ENCODE data around the gene POU2F3.

DNA sequence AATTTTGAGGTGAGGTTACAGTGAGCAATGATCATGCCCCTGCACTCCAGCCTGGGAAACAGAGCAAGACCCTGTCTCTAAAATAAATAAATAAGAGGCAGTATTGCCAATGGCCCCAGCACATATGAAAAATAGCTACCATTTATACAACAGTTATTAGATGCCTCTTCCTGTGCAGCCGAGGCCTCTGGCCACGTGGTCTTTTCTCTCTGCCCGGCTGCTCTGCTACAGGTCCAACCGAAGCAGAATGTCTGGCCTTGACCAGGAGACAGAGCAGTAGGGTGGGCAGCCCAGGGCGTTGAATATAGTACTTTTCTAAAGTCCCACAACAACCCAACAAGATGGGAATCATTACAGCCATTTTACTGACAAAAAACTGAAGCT lies 41.5 kb upstream of the POU2F3 start:
- TF ChIP-seq KLF9 (tag by site-specific recombination; IDR thresholded peaks at IDR 0.05; ENCODE audit: low read depth) (no peak), ZNF214 (tag by site-specific recombination; IDR thresholded peaks at IDR 0.05; ENCODE audit: borderline replicate concordance) (no peak), ZNF155 (tag by site-specific recombination; IDR thresholded peaks at IDR 0.05) (no peak), ZBTB21 (tag by site-specific recombination; IDR thresholded peaks at IDR 0.05) (no peak)
- TF ChIP-seq, protein P1, sequence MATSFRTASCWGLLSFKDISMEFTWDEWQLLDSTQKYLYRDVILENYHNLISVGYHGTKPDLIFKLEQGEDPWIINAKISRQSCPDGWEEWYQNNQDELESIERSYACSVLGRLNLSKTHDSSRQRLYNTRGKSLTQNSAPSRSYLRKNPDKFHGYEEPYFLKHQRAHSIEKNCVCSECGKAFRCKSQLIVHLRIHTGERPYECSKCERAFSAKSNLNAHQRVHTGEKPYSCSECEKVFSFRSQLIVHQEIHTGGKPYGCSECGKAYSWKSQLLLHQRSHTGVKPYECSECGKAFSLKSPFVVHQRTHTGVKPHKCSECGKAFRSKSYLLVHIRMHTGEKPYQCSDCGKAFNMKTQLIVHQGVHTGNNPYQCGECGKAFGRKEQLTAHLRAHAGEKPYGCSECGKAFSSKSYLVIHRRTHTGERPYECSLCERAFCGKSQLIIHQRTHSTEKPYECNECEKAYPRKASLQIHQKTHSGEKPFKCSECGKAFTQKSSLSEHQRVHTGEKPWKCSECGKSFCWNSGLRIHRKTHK (tag by site-specific recombination; IDR thresholded peaks at IDR 0.05): no peak
- TF ChIP-seq, protein P2, sequence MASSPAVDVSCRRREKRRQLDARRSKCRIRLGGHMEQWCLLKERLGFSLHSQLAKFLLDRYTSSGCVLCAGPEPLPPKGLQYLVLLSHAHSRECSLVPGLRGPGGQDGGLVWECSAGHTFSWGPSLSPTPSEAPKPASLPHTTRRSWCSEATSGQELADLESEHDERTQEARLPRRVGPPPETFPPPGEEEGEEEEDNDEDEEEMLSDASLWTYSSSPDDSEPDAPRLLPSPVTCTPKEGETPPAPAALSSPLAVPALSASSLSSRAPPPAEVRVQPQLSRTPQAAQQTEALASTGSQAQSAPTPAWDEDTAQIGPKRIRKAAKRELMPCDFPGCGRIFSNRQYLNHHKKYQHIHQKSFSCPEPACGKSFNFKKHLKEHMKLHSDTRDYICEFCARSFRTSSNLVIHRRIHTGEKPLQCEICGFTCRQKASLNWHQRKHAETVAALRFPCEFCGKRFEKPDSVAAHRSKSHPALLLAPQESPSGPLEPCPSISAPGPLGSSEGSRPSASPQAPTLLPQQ (tag by site-specific recombination; IDR thresholded peaks at IDR 0.05): no peak
- TF ChIP-seq, protein P3, sequence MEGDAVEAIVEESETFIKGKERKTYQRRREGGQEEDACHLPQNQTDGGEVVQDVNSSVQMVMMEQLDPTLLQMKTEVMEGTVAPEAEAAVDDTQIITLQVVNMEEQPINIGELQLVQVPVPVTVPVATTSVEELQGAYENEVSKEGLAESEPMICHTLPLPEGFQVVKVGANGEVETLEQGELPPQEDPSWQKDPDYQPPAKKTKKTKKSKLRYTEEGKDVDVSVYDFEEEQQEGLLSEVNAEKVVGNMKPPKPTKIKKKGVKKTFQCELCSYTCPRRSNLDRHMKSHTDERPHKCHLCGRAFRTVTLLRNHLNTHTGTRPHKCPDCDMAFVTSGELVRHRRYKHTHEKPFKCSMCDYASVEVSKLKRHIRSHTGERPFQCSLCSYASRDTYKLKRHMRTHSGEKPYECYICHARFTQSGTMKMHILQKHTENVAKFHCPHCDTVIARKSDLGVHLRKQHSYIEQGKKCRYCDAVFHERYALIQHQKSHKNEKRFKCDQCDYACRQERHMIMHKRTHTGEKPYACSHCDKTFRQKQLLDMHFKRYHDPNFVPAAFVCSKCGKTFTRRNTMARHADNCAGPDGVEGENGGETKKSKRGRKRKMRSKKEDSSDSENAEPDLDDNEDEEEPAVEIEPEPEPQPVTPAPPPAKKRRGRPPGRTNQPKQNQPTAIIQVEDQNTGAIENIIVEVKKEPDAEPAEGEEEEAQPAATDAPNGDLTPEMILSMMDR (tag by site-specific recombination; IDR thresholded peaks at IDR 0.05): no peak
- TF ChIP-seq, protein P4, sequence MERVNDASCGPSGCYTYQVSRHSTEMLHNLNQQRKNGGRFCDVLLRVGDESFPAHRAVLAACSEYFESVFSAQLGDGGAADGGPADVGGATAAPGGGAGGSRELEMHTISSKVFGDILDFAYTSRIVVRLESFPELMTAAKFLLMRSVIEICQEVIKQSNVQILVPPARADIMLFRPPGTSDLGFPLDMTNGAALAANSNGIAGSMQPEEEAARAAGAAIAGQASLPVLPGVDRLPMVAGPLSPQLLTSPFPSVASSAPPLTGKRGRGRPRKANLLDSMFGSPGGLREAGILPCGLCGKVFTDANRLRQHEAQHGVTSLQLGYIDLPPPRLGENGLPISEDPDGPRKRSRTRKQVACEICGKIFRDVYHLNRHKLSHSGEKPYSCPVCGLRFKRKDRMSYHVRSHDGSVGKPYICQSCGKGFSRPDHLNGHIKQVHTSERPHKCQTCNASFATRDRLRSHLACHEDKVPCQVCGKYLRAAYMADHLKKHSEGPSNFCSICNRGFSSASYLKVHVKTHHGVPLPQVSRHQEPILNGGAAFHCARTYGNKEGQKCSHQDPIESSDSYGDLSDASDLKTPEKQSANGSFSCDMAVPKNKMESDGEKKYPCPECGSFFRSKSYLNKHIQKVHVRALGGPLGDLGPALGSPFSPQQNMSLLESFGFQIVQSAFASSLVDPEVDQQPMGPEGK (tag by site-specific recombination; IDR thresholded peaks at IDR 0.05): no peak
